CD4-positive, alpha-beta T cell treated with Interleukin-4 for 4 hours (primary cell): ENCODE data around the gene UBTD2.
"Not testable (repeated sequence)": the region's sequence is repeated elsewhere in the genome, so short reads cannot be mapped to it uniquely, and the experiment has no call there.

Source experiments
- DNase-seq: peaks from one replicate; pipeline ENCODE4 v3.0.0-alpha.2; 2020

UBTD2 gene

GRCh38 chr5:172245046-172245445 is 38.5 kb downstream of the UBTD2 start:
- no peak for DNase-seq

- DNase-seq = no peak
These were observed 40.3 kb downstream of the UBTD2 start for GRCh38 chr5:172243302-172243701.

GRCh38 chr5:172238334-172238733 is 45.2 kb downstream of the UBTD2 start:
- no peak for DNase-seq

- DNase-seq = no peak
These were observed 47.5 kb downstream of the UBTD2 start for GRCh38 chr5:172235827-172236736.

- DNase-seq = no peak
These were observed 48.3 kb downstream of the UBTD2 start for GRCh38 chr5:172235132-172235780.

GRCh38 chr5:172234031-172234430 is 49.5 kb downstream of the UBTD2 start:
- DNase-seq = no peak

- DNase-seq = no peak
These were observed 53.7 kb downstream of the UBTD2 start for GRCh38 chr5:172229904-172230303.

- no peak for DNase-seq
These were observed 58.6 kb downstream of the UBTD2 start for GRCh38 chr5:172224996-172225395.

- no peak for DNase-seq
These were observed 59.4 kb downstream of the UBTD2 start for GRCh38 chr5:172223901-172224873.

GRCh38 chr5:172219296-172219695 is 64.3 kb downstream of the UBTD2 start:
- DNase-seq = no peak

GRCh38 chr5:172216345-172216744 is 67.2 kb downstream of the UBTD2 start:
- no peak for DNase-seq

- DNase-seq = no peak
These were observed 70.4 kb downstream of the UBTD2 start for GRCh38 chr5:172213126-172213525.

- no peak for DNase-seq
These were observed 71.9 kb downstream of the UBTD2 start for GRCh38 chr5:172211676-172212075.

- DNase-seq = no peak
These were observed 73.8 kb downstream of the UBTD2 start for GRCh38 chr5:172209714-172210113.

- DNase-seq = no peak
These were observed 76.1 kb downstream of the UBTD2 start for GRCh38 chr5:172207511-172207910.

GRCh38 chr5:172205984-172206383 is 77.6 kb downstream of the UBTD2 start:
- not testable (repeated sequence) for DNase-seq

GRCh38 chr5:172200476-172200875 is 83.1 kb downstream of the UBTD2 start:
- DNase-seq = no peak

GRCh38 chr5:172199446-172199845 is 84.1 kb downstream of the UBTD2 start:
- DNase-seq = no peak

GRCh38 chr5:172197775-172198174 is 85.8 kb downstream of the UBTD2 start:
- not testable (repeated sequence) for DNase-seq

GRCh38 chr5:172194985-172195774 is 88.4 kb downstream of the UBTD2 start:
- no peak for DNase-seq

- DNase-seq = no peak
These were observed 89.7 kb downstream of the UBTD2 start, which contains the start of gene EFCAB9 for GRCh38 chr5:172193872-172194271. TSS of gene EFCAB9 (plus strand) at chr5:172194172. CDS start at chr5:172194173, 1 bp downstream.

- DNase-seq = no peak
These were observed 93.8 kb downstream of the UBTD2 start for GRCh38 chr5:172189693-172190296.
